H1 (cell line): ENCODE results near the gene BTBD3. TPM values are rescaled to one million over a fixed set of nuclear protein-coding genes. Genes with fewer than 3 reads are reported as not detected.

Experiments
- CTCF ChIA-PET: fragments of 300-600 bp; sonication (Branson Sonifier 250); formaldehyde crosslinking; loops from one replicate; lab custom pipeline; 2021; ENCODE audit not compliant: partially characterized antibody; lab: Charles Lee
- POLR2A ChIA-PET: fragments of 300-600 bp; sonication (Branson Sonifier 250); formaldehyde crosslinking; loops from one replicate; lab custom pipeline; 2021; ENCODE audit warnings: inconsistent platforms; ENCODE audit not compliant: partially characterized antibody; lab: Charles Lee
- DNase-seq, 2 experiments: peaks; one replicate each; pipeline versions ENCODE4 v3.0.0 to v3.0.0-alpha.2; 2010 to 2022; ENCODE audit warnings: low spot score in 2 of 2, low read depth in 1 of 2, mixed read lengths in 1 of 2
- FAIRE-seq: peaks from 2 replicates; lab custom pipeline; 2011; peaks lifted over from hg19 to GRCh38; lab: Jason Lieb, UNC
- H2AFZ ChIP-seq: 2 replicates; pipeline ENCODE4 v1.8.1; 2012; ENCODE audit warnings: low read length, inconsistent platforms
- H2AK5ac ChIP-seq: 2 replicates; pipeline ENCODE4 v1.6.1; 2013; ENCODE audit warnings: low read depth, low read length
- H2BK120ac ChIP-seq: replicated peaks from 2 replicates; pipeline ENCODE3; 2013; ENCODE audit warnings: low read depth, low read length, inconsistent platforms
- H2BK12ac ChIP-seq: 2 replicates; pipeline ENCODE4 v1.6.1; 2013; ENCODE audit warnings: low read depth, low read length
- H2BK15ac ChIP-seq: 2 replicates; pipeline ENCODE4 v1.6.1; 2013; ENCODE audit warnings: low read length
- H2BK20ac ChIP-seq: 2 replicates; pipeline ENCODE4 v1.6.1; 2013; ENCODE audit warnings: low read length
- H2BK5ac ChIP-seq: 2 replicates; pipeline ENCODE4 v1.6.1; 2013; ENCODE audit warnings: low read depth, low read length
- H3K14ac ChIP-seq: 2 replicates; pipeline ENCODE4 v1.6.1; 2013; ENCODE audit warnings: inconsistent platforms; ENCODE audit not compliant: insufficient read length
- H3K18ac ChIP-seq: 2 replicates; pipeline ENCODE4 v1.6.1; 2013; ENCODE audit warnings: low read length; ENCODE audit errors: extremely low read depth
- H3K23ac ChIP-seq: 2 replicates; pipeline ENCODE4 v1.6.1; 2013; ENCODE audit warnings: inconsistent platforms; ENCODE audit not compliant: insufficient read length
- H3K23me2 ChIP-seq: 2 replicates; pipeline ENCODE4 v1.6.1; 2013; ENCODE audit warnings: low read depth, low read length
- H3K27ac ChIP-seq: 2 replicates; pipeline ENCODE4 v1.6.1; 2011; ENCODE audit warnings: low read depth, low read length, inconsistent platforms
- H3K27me3 ChIP-seq, 4 experiments: replicated peaks in 1 of 4; 1 replicate in 1 of 4; 2 replicates in 3 of 4; pipeline versions ENCODE4 v1.6.1 to v1.8.1; 2011 to 2013; ENCODE audit warnings: low read length in 3 of 4, mild to moderate bottlenecking in 3 of 4, inconsistent platforms in 2 of 4, mixed read lengths in 2 of 4, moderate library complexity in 1 of 4; ENCODE audit not compliant: control insufficient read depth in 3 of 4, insufficient read depth in 3 of 4; ENCODE audit errors: extremely low read depth in 1 of 4
- H3K36me3 ChIP-seq, 4 experiments: 2 replicates each; pipeline versions ENCODE4 v1.6.1 to v1.8.1; 2011 to 2013; ENCODE audit warnings: mild to moderate bottlenecking in 4 of 4, low read length in 3 of 4, moderate library complexity in 2 of 4, control low read depth in 1 of 4, inconsistent platforms in 1 of 4; ENCODE audit not compliant: insufficient read depth in 4 of 4, control insufficient read depth in 2 of 4
- H3K4ac ChIP-seq: replicated peaks from 2 replicates; pipeline ENCODE3; 2013; ENCODE audit warnings: low read length, low read depth, mixed read lengths, inconsistent platforms; ENCODE audit not compliant: insufficient read length
- H3K4me1 ChIP-seq, 4 experiments: replicated peaks in 1 of 4; 1 replicate in 1 of 4; 2 replicates in 3 of 4; pipeline versions ENCODE4 v1.6.1 to v1.8.1; 2011 to 2013; ENCODE audit warnings: low read length in 3 of 4, inconsistent platforms in 2 of 4, mixed read lengths in 1 of 4; ENCODE audit not compliant: insufficient read depth in 4 of 4, control insufficient read depth in 3 of 4
- H3K4me2 ChIP-seq, 2 experiments: 2 replicates each; pipeline versions ENCODE4 v1.6.1 to v1.8.1; 2011 to 2013; ENCODE audit warnings: low read depth in 2 of 2, low read length in 2 of 2, control low read depth in 1 of 2, inconsistent platforms in 1 of 2, mild to moderate bottlenecking in 1 of 2; ENCODE audit not compliant: insufficient read depth in 1 of 2
- H3K4me3 ChIP-seq, 4 experiments: fragments of 200-600, 300-600 bp in 1 of 4; sonication (generic), shearing (Covaris generic), sonication (Bioruptor Twin) in 1 of 4; 2 replicates each; pipeline versions ENCODE4 v1.5.1 to v1.8.1; 2011 to 2016; ENCODE audit warnings: low read length in 4 of 4, low read depth in 3 of 4, control low read depth in 2 of 4, inconsistent platforms in 2 of 4, mild to moderate bottlenecking in 2 of 4, mixed read lengths in 1 of 4, moderate library complexity in 1 of 4; ENCODE audit not compliant: insufficient read depth in 2 of 4; ENCODE audit errors: extremely low read depth in 1 of 4
- H3K56ac ChIP-seq: replicated peaks from 2 replicates; pipeline ENCODE3; 2013; ENCODE audit warnings: low read depth, mild to moderate bottlenecking, mixed read lengths, low read length, inconsistent platforms; ENCODE audit not compliant: insufficient read length
- H3K79me1 ChIP-seq: 2 replicates; pipeline ENCODE4 v1.6.1; 2013; ENCODE audit warnings: low read depth, low read length, control low read depth
- H3K79me2 ChIP-seq, 2 experiments: 2 replicates each; pipeline versions ENCODE4 v1.6.1 to v1.8.1; 2012 to 2013; ENCODE audit warnings: low read length in 2 of 2, mild to moderate bottlenecking in 2 of 2, inconsistent platforms in 1 of 2; ENCODE audit not compliant: insufficient read depth in 2 of 2, control insufficient read depth in 1 of 2
- H3K9ac ChIP-seq, 4 experiments: replicated peaks in 1 of 4; 1 replicate in 1 of 4; 2 replicates in 3 of 4; pipeline versions ENCODE4 v1.6.1 to v1.8.1; 2011 to 2013; ENCODE audit warnings: low read depth in 3 of 4, low read length in 3 of 4, control low read depth in 2 of 4, mild to moderate bottlenecking in 2 of 4, moderate library complexity in 2 of 4, inconsistent platforms in 1 of 4; ENCODE audit errors: extremely low read depth in 1 of 4
- H3K9me3 ChIP-seq, 2 experiments: 2 replicates each; pipeline versions ENCODE4 v1.6.1 to v1.8.1; 2012 to 2013; ENCODE audit warnings: mild to moderate bottlenecking in 2 of 2, moderate library complexity in 2 of 2, control low read depth in 1 of 2, inconsistent platforms in 1 of 2, low read depth in 1 of 2, low read length in 1 of 2, mixed read lengths in 1 of 2; ENCODE audit not compliant: insufficient read depth in 2 of 2
- H4K20me1 ChIP-seq, 2 experiments: replicated peaks in 1 of 2; 2 replicates each; pipeline versions ENCODE3 to v1.8.1; 2011 to 2013; ENCODE audit warnings: inconsistent platforms in 2 of 2, low read length in 2 of 2, mild to moderate bottlenecking in 1 of 2; ENCODE audit not compliant: insufficient read depth in 2 of 2, control insufficient read depth in 1 of 2
- H4K5ac ChIP-seq: 2 replicates; pipeline ENCODE4 v1.6.1; 2013; ENCODE audit warnings: low read length, low read depth, mixed read lengths, inconsistent platforms; ENCODE audit not compliant: insufficient read length
- H4K8ac ChIP-seq: 2 replicates; pipeline ENCODE4 v1.8.0; 2013; ENCODE audit warnings: mild to moderate bottlenecking, moderate library complexity, low read length, inconsistent platforms; ENCODE audit not compliant: insufficient read depth; ENCODE audit errors: extremely low read depth
- H4K91ac ChIP-seq: replicated peaks from 2 replicates; pipeline ENCODE3; 2013; ENCODE audit warnings: low read length, mixed read lengths, inconsistent platforms; ENCODE audit not compliant: insufficient read length
- BRCA1 ChIP-seq: IDR thresholded peaks from 2 replicates; pipeline ENCODE4 v1.6.1; 2012; ENCODE audit warnings: low read depth, low read length, improper control_type of control experiment
- CBX5 ChIP-seq: fragments of 300-800, 300-1000 bp; sonication (generic); IDR thresholded peaks from 2 replicates; pipeline ENCODE4 v1.7.1; 2016; ENCODE audit warnings: antibody characterized with exemption, low read length, low read depth
- E2F6 ChIP-seq: IDR thresholded peaks from 2 replicates; pipeline ENCODE4 v1.6.1; 2012; ENCODE audit warnings: inconsistent platforms
- KDM1A ChIP-seq: fragments of 200-600, 300-600 bp; sonication (generic); IDR thresholded peaks from 2 replicates; pipeline ENCODE4 v1.7.1; 2016; ENCODE audit warnings: mild to moderate bottlenecking, low read length, borderline replicate concordance
- KDM5A ChIP-seq: fragments of 200-600 bp; IDR thresholded peaks from 2 replicates; pipeline ENCODE4 v1.7.1; 2012; ENCODE audit warnings: mild to moderate bottlenecking, low read length, inconsistent platforms, mixed read lengths
- NANOG ChIP-seq: IDR thresholded peaks from 2 replicates; pipeline ENCODE4 v1.6.1; 2011; ENCODE audit warnings: low read length, low read depth, mild to moderate bottlenecking, inconsistent platforms; ENCODE audit not compliant: insufficient read depth, poor library complexity, severe bottlenecking
- SIN3A ChIP-seq, 2 experiments: IDR thresholded peaks in 1 of 2; conservative IDR thresholded peaks in 1 of 2; 2 replicates each; pipeline ENCODE4 v1.6.1; 2011 to 2012; ENCODE audit warnings: low read length in 2 of 2, improper control_type of control experiment in 1 of 2, low read depth in 1 of 2, mild to moderate bottlenecking in 1 of 2
- SIRT6 ChIP-seq: IDR thresholded peaks from one replicate; pipeline ENCODE4 v1.7.1; 2012; ENCODE audit warnings: low read length, inconsistent platforms
- SIX5 ChIP-seq: IDR thresholded peaks from 2 replicates; pipeline ENCODE4 v1.6.1; 2011; ENCODE audit warnings: mild to moderate bottlenecking, low read depth, low read length
- SP4 ChIP-seq: IDR thresholded peaks from 2 replicates; pipeline ENCODE4 v1.6.1; 2012; ENCODE audit warnings: low read length, inconsistent platforms
- SUZ12 ChIP-seq: fragments of 200-600 bp; sonication (generic); IDR thresholded peaks from 2 replicates; pipeline ENCODE4 v1.6.1; 2012; ENCODE audit warnings: mild to moderate bottlenecking, inconsistent platforms, low read length, moderate library complexity, mixed read lengths
- TAF1 ChIP-seq: IDR thresholded peaks from 2 replicates; pipeline ENCODE4 v1.6.1; 2011; ENCODE audit warnings: mild to moderate bottlenecking, low read depth, low read length
- TBP ChIP-seq: IDR thresholded peaks from 2 replicates; pipeline ENCODE4 v1.6.1; 2011; ENCODE audit warnings: low read depth, low read length, improper control_type of control experiment
- YY1 ChIP-seq: IDR thresholded peaks from 2 replicates; pipeline ENCODE4 v1.6.1; 2011; ENCODE audit warnings: low read depth, mild to moderate bottlenecking, low read length
- WGBS, 2 experiments: shearing (Covaris generic) in 1 of 2; methylation state at CpG; one replicate each; pipeline versions ENCODE4 v1.1.6 to v1.1.7; 2013 to 2015; ENCODE audit warnings: low lambda C conversion rate in 2 of 2, mixed read lengths in 2 of 2, inconsistent platforms in 1 of 2, low coverage in 1 of 2, missing lambda C conversion rate in 1 of 2; ENCODE audit not compliant: insufficient replicate concordance in 2 of 2, insufficient coverage in 1 of 2, insufficient read length in 1 of 2; ENCODE audit errors: extremely low coverage in 1 of 2, missing lambda C conversion rate in 1 of 2; 5-methylcytosine and 5-hydroxymethylcytosine counted together
- polyA plus RNA-seq, 7 experiments: library from polyadenylated mRNA; depleted of rRNA in 3 of 7; stranded (reverse) in 5 of 7; unstranded in 2 of 7; fragments of >200 nt in 5 of 7; fragments of 200-250 nt in 2 of 7; gene quantifications; 1 replicate in 5 of 7; 2 replicates in 1 of 7; 4 replicates in 1 of 7; pipeline versions ENCODE4 v1.2.1 to v1.2.3, GENCODE V29; 2011 to 2013; ENCODE audit warnings: missing spikeins in 2 of 7, mixed read lengths in 2 of 7
- total RNA-seq: library from RNA; stranded (reverse); fragmentation: NEBNext Ultra II Directional; extraction: Animal tissue kit (Norgen Biotek cat#: 25700); gene quantifications from 2 replicates; pipeline ENCODE4 v1.2.1, GENCODE V29; 2021

BTBD3 gene
- total and polyA plus RNA-seq, 2 of the 8 experiments (the other 6 are each of a cell fraction or from before 2014, with no cell fraction given), result 36.7 to 45.5 TPM

GRCh38 chr20:11972478-11972877 is 54.8 kb downstream of the BTBD3 start:
- Histone ChIP-seq H2AFZ (no peak overlapping the region), H3K23me2 (no peaks in the 10 kb centered on the region), H4K5ac (no peak overlapping the region), H2BK15ac (no peak overlapping the region), H3K23ac (no peak overlapping the region), H3K18ac (no peak overlapping the region), H3K9ac (no peak overlapping the region), H3K79me1 (no peaks in the 10 kb centered on the region), H4K8ac (no peak overlapping the region), H3K4me2 (no peak overlapping the region), H2BK12ac (no peak overlapping the region), H3K4ac (no peak overlapping the region), H3K79me2 (no peaks in the 10 kb centered on the region), H2AK5ac (no peak overlapping the region), H3K56ac (no peak overlapping the region), H3K27me3 (no peaks in the 10 kb centered on the region), H2BK5ac (no peak overlapping the region), H3K14ac (no peak overlapping the region), H4K20me1 (no peaks in the 10 kb centered on the region), H3K4me1 (no peaks in the 10 kb centered on the region), H3K9me3 (peaks cover 0 to 5% of the 10 kb centered on the region in 2 experiments; a peak in 2 of 4 replicates), H3K36me3 (no peaks in the 10 kb centered on the region; a peak in 1 of 8 replicates), H3K27ac (no peak overlapping the region), H3K4me3 (no peak overlapping the region), H2BK20ac (no peak overlapping the region), H2BK120ac (no peak overlapping the region), H4K91ac (no peak overlapping the region)
- FAIRE-seq (no peak), DNase-seq (no peak)
- ChIA-PET CTCF (interaction anchor here (1.4 kb wide), 1 partner anchor 40 kb away, joined by 5 read pairs; no protein-coding TSS in a partner anchor), POLR2A (no interaction called here)
- 89% methylated on average over 2 of the region's 2 CpGs; no CpG with 5 or more reads in 1 of the 2 experiments for WGBS, 2 experiments
- no peak for TF ChIP-seq SIRT6
- no peak for TF ChIP-seq SIN3A (conservative IDR thresholded peaks at IDR 0.05 in 1 of 2, IDR thresholded peaks at IDR 0.05 in 1 of 2; ENCODE audit: low read depth in 1 of 2, low read length in 2 of 2)
- TF ChIP-seq SIX5, result no peak
- no peak for TF ChIP-seq CBX5
- no peak for TF ChIP-seq TAF1
- TF ChIP-seq TBP, result no peak
- TF ChIP-seq E2F6, result no peak
- TF ChIP-seq KDM5A, result no peak
- no peak for TF ChIP-seq SP4
- TF ChIP-seq KDM1A, result no peak
- no peak for TF ChIP-seq YY1
- no peak for TF ChIP-seq NANOG
- TF ChIP-seq SUZ12, result no peak
- no peak for TF ChIP-seq BRCA1
